HG03064 (cell line): Measurements from ENCODE around the gene STPG1.

Experiments
- ATAC-seq: cut with Tn5 transposase; IDR thresholded peaks from one replicate; pipeline ENCODE4 v1.9.1; 2021; ENCODE audit warnings: low read depth; ENCODE audit not compliant: unreplicated experiment

STPG1 gene

DNA sequence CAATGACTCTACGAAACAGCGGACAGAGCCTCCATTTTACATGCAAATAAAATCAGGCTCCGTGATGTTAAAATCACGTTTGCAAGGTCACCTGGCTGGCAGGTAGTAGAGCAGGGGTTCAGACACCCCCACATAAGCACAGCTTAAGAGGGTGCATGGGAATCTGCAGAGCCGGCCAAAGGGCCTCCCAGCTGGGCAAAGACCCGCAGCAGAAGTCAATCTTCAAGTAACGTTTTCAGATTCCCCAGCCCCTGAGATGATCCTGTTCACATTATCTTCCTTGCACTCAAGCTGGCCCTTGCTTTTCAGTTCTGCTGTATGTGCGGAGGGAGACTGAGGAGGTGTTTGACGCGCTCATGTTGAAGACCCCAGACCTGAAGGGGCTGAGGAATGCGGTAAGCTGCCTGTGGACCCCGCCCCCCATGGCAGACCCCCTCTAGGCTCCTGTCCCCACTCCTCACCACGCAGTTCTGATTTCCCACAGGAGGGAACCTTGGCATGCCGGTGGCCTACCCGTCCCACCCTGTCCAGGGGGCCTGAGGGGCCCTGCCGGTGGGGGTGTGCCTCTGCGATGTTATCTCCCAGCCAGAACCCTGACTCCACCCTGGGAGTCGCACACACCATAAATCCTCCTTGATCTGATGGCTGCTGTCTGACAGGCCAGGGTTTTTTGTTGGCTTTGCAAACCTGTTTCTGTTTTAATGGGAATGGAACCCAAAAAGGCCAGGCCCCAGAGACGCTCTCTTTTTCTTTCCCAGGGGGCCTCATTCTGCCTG lies 66.2 kb downstream of the STPG1 start:
- no peak for ATAC-seq

DNA sequence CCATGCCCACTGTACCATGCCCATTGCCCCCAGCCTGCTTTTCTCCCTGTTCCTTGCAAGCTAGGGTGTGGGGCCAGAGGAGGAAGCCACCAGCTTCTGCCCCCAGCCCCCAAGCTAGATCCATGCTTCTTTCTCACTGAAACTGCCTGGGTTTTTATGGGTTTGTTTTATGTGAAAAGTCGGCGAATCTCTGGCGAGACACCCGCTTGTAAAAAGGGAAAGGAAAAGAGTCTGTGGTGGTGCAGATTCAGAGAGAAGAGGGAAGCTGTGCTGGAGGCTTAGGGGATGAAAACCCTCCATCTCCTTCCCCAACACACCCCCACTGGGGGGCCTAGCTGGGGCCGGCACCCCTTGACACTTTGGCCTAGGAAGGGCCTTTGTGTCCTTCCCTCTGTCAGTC lies 68.2 kb downstream of the STPG1 start:
- no peak for ATAC-seq

DNA sequence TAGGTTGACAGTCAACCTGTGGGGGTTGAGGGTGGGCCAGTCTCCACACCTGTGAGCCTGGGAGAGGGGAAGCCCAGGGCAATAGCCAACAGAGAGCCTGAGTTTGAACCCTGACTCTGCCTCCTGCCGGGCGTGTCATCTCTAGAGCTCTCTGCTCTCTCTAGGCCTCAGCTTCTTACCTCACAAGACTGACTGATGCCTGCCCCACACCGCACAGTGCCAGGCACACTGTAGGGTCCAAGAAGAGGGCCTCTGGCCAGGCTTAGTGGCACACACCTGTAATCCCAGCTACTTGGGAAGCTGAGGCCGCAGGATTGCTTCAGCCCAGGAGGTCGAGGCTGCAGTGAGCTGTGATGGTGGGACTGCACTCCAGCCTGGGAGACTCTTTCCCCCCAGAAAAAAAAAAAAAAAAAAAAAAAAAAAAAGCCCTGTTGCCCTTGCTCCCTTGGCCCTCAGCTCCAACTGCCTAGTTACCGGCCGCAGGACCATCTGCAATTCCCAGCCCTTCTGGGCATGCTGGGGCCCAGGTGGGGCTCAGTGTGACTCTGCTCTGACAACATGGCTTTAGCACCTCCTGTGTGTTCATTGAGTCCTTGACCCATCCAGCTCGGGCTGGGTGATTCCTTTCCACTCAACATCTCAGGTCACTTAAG lies 69.4 kb downstream of the STPG1 start:
- ATAC-seq: no peak

DNA sequence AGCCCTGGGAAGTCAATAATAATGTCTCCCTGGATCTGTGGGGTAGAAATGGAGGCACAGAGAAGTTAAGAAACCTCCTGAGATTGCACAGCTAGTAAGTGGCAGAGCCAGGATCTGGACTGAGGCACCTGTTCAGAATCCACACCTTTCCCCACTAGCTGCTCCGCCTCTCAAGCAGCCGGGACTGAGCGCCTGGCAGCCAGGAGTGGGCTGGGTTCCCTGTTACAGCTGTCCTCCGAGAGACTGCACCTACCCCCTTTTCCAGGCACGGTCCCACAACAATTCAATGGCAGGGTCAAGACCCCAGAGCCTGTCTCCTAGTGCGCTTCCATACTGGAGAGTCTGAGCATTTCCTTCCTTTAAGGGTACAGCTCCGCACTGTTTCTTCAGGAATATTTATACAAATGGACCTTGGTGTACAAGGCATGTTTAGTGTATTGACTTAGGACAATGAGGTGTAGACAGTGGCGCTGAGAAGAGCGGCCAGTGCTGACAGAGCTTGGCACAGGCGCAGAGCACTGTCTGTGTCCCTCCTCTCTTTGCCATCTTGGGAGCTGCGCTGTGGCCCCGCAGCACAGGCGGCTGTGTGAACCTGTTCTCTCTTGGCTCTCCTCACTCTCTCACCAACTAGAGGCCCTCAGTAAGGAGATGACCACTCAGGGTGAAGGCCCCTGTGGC lies 70.0 kb downstream of the STPG1 start:
- ATAC-seq: no peak

DNA sequence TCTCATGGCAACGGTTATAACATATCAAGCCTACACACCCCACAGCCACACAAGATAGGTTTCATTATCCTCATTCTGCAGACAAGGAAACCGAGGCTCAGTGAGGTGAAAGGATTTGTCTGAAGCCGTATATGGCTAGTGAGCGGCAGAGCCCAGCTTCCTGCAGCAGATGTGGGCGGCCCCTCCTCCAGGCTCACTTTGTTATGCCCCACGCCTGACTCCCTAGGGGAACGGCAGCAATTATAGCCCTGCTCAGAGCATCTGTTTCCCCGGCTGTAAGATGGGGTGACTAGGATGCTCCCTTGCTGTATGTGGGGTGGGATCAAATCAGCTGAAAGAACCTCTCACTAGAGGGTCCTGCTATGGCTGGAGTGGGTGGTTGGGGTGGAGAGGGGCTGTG lies 72.3 kb downstream of the STPG1 start:
- ATAC-seq: no peak

DNA sequence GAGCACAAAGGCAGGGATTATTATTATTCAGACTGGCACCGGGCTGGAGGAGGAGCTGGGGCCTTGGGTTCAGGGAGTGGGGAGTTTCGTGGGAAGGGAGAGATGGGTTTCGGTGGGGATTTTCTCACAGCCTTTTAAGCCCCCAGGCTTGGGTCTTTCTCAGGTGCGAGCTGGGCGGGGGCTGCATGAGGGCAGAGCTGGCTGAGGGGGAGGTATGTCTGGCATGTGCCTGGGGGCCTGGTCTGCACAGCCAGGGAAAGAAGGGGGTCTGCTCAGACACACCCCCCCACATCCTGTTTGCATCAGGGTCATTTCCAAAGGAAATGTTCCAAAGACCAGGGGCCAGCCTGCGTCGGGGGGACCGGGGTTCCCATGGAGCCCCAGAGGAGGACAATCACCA lies 72.8 kb downstream of the STPG1 start:
- no peak for ATAC-seq

DNA sequence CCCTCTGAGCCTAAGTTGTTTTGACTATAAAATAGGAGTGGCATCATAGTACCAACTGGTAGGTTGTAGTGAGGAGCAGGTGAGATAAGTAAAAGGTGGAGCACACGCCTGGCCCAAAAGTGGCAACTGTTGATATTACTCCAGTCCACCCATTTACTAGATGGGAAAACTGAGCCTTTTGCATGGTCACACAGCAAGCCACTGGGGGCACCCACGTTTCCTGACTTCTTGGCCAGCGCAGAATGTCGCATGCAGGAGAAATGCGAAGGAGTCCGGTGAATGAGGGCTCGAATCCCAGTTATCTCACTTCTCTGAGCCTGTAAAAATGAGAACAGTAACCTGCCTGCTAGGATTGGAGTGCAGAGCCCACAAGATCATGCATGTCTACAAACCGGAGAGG lies 73.6 kb downstream of the STPG1 start:
- ATAC-seq: no peak

DNA sequence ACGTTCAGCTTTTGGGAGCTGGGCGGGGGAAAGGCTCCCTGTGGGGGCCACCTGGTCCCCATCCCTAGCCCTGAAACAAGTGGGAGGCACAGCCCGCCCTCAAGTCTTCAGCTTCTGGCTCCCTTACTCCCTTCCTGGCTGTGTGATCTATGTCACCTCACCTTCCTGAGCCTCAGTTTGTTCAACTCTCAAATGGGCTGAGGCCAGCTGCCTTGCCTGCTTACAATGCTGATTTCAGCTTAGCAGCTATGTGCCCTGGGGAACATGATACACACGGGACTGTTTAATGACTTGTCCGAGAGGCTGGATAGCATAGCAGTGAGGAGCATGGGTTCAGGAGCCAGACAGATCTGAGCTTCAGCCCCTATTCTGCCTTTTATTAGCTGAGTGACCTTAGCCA lies 75.1 kb downstream of the STPG1 start:
- ATAC-seq: no peak

DNA sequence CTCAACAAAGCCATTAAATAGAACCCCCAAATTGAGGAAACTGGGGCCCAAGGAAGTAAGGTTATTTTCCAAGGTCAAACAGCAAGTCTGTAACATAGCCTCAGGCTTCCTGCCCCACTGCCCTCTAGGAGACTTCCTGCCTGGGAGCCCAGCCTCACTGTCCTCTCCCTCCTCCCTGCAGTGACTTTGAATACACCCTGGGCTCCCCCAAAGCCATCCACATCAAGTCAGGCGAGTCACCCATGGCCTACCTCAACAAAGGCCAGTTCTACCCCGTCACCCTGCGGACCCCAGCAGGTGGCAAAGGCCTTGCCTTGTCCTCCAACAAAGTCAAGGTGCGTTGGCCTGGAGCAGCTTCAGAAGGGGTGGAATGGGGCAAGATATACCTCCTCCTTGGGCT lies 76.1 kb downstream of the STPG1 start:
- no peak for ATAC-seq

DNA sequence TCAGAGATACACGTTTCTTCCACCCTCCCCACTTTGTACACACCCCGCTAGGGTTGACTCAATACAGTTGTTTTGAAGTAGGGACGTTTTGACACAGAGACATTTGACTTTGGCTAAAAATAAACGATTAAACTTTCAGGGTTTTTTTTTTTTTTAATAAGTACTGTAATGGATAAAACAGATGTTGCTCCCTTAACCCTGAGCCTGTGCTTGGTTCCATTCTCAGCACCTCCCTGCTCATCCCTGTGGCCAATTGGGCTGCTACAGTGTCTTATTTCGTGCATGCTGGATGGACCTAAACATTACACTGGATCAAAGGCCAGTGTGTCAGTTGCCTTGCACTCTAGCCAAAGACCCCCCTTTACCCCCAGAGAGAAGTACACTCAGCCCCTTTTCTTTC lies 77.5 kb downstream of the STPG1 start:
- ATAC-seq: no peak

DNA sequence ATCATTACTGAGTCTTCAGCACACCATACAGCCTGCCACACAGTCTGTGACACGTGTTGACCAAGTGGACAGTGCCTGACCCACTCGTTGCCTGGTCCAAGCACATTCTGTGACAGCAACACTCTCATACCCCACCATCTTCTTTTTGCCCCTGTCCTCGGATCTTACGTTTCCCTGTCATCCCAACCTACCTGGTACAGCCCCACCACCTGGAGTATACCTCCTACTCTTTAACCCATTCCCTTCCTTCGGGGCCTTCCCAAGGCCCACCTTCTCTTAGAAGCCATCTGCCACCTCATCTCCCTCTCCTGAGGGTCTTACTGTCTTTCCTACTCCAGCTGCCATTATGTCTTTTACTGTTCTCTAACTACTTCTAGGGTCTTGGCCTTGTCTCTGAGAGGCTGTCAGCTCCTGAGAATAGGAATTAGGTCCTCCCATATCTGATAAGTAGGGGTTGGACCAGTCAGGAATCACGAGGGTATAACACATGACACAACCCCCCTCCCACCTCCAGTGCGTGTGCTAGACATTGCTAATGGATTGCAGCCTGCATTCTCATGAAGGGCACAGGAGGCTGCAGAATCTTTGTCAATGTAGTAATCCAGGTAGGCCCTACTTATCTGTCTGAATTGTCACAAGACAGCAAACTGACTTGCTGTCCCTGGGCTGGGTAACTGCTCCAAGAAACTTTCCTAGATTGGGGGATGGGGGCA lies 81.5 kb downstream of the STPG1 start:
- no peak for ATAC-seq

DNA sequence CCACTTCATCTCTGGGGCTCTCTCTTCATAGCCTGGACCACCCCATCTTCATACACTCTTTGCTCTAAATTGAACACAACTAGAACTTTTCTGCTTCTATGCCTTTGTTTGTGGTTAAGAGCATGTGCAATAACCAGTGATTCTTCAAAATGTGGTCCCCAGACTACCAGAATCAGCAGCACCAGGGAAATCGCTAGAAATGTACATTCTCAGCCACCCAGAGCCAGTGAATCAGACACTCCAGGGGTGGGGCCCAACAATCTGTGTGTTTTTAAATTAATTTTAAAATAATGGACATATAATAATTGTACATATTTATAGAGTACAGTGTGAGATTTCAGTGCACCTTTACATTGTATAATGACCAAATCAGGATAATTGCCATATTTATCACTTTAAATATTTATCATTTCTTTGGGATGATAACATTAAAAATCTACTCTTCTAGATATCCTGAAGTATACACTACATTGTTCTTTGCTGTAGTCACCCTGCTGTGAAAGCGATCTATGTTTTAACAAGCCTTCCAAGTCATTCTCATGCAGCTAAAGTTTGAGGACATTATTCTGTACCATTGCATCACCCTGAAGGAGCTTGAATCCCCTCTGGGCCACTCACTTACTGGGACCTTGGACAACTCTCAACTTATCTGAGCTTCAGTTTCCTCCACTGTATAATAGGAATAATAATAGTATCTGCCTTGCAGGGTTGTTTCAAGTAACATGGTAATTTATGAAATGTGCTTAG lies 83.6 kb downstream of the STPG1 start:
- ATAC-seq: no peak

DNA sequence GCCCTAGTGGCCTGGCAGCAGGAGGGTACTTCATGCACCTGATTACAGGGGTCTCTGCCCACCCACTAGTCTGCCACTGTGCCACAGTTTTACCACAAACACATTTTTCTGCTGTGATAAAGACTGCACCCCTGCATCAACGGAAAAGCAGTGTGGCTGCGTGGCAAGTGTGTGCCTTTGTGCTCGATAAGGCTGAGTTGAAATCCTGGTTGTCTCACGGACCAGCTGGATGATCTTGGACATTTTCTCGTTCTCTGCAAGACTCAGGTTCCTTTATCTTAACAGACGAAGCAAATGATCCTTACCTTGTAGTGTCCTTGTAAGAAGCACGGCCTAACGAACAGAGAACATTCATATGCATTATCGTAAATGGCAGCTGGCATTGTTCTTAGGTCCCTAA lies 84.3 kb downstream of the STPG1 start:
- ATAC-seq: no peak

DNA sequence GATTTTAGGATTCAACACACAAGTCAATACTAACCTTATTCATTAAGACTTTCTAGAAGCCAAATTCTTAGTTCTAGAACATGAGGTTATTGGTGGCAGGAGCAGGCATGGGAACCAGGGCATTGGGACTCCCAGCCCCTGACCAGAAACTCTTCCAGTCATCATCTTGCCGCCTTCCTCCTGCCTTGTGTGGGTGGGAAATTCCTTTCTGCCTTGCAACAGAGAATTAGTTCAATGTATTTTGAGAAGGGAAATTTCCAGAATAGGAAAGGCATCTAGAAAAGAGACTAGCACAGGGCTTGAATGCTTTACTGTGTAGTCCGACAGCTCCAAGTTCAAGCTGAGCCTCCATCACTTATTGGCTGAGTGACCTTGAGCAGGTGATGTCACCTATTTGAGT lies 85.7 kb downstream of the STPG1 start:
- no peak for ATAC-seq

DNA sequence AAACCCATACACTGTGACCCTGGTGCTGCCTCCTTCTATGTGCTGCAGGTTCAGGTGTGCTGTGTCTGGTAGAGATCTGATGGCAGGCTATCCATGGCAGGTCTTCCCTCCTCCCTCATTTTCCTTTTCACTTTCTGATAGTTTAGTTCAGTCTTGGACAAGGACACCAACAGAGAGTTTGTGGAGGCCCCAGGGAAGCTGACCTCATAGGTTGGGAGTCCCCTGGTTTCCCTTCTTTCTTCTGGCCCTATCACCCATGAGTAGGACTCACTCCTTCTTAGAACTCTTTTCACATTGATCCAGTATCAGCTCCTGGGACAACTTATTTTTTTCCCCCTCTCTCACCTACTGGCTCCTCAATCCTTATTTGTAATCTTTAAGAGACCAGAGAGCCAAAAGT lies 86.1 kb downstream of the STPG1 start:
- ATAC-seq: no peak

DNA sequence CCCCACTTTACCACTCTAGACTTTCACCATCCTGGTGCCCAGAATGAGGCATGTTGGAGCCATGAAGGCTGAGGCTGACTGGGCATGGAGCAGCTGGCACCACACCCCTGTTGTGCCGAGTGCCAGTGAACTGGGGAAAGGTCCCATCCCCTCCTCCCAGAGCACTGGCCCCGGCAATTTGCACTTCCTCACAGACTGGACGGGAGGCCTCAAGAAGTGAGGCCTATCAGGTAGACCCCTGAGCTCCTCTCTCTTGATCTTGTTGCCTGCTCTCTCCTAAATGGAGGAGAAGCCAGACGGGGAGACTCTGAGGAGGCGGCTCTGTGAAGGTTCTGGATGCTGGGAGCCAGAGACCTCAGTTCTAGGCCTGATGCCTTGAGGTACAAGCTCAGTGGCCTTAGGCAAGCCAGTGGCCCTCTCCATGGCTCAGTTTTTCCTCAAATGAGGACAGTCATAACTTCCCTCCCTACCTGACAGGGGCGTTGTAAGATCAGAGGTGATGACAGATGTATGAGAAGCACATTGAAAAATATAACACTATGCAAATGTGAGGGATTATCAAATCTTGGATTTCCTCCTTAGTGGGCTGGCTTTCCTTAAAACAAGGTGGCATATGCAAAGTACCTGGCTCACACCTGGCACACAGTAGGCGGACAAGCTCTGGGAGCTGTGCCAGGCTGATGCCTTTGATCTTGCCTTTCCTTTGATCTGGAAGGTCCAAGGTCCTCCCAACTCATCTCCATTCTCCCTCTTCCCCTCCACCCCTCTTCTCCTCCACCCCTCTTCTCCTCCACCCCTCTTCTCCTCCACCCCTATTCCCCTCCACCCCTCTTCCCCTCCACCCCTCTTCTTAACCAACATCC lies 87.8 kb downstream of the STPG1 start:
- no peak for ATAC-seq

DNA sequence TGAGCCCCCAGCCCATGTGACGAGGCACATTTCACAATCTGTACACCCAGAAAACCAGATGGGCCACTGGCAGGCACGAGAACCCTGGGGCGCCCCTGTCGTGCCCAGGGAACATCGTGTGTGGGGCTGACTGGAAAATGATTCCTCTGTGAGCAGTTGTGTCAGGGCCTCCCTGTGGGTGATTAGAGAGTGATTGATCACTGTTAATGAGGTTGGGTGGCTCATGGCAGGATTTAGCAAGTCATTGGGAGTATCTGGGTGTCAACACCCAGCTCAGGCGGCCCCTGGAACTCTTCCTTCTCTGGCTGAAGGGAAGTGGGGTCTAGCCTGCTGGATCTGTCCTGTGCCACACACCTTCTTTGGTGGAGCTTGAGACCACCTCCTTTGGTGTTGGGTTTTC lies 88.7 kb downstream of the STPG1 start:
- ATAC-seq: no peak

DNA sequence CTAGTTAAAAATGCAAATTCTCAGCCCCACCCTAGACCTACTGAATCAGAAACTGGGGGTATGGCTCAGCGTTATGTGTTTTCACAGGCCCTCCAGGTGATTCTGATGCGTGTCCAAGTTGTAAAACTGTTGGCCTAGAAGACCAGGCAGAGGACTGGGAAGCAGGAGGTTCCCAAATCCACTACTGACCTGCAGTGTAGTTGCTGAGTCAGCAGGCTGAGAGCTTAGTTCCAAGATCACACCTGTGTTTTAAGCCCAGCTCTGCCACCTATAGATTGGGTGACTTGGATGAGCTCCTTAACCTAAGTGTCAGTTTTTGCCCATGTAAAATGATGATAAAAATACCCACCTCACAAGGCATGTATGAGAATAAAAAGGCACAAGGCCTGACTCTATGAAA lies 90.3 kb downstream of the STPG1 start:
- no peak for ATAC-seq

DNA sequence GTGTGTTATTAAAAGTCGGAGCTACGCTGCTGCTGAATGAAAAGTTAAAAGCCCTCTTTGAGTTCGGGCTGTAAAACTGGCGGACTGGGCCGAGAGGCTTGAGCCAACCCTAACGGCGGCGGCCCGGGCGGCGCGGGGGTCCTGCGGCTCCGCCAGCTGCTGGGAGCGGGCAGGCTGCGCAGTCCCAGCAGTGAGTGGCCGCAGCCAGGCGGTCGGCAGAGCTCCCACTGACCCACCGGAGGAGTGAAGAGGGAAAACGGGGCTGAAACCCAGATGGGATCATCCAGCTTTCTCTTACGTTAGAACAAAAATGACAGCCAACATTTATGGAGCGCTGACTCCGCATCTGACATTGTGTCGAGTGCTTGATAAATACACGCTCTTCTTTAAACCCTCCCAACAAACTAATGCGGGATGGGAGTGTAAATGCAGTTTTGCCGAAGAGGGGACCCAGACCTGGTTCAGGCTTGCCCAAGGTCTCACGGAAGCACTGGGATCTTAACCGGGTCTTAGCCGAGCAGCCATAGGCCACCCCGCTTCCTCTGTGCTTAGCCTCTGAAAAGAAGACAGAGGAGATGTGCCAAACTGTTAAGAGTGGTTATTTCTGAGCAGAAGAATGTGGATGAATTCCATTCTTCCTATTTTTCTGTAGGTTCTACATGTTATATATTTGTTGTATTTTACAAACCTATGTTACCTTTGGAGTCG lies 91.0 kb downstream of the STPG1 start:
- no peak for ATAC-seq
